T-helper 22 cell (primary cell): ENCODE results near the gene KPNA3.
"Not testable (repeated sequence)": the region's sequence is repeated elsewhere in the genome, so short reads cannot be mapped to it uniquely, and the experiment has no call there.

Experiments used
- DNase-seq: peaks from one replicate; pipeline ENCODE4 v3.0.0-alpha.2; 2020; ENCODE audit warnings: low read depth

Gene KPNA3

GRCh38 chr13:49806126-49806536 lies 13.6 kb upstream of the KPNA3 start:
- no peak for DNase-seq

GRCh38 chr13:49803047-49803446 lies 10.6 kb upstream of the KPNA3 start:
- DNase-seq = not testable (repeated sequence)

DNA sequence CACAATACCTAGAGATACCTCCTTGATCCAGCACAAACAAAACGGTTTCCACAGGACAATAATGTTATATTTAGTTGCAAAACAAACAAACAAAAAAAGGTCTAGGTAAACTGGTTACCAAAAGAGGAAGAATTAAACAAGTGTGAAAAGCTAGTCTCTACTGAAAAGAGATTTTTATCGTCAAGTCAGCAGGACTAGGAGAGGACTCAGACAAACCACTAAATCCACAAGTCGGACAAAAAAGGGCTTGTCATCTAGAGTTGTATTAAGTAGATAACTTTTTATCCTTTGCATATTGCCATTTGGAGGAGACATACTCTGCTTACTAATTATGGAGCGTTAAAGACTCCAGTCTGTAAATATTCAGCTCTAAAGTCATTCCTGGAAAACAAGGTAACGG lies 9.9 kb upstream of the KPNA3 start:
- DNase-seq = no peak

DNA sequence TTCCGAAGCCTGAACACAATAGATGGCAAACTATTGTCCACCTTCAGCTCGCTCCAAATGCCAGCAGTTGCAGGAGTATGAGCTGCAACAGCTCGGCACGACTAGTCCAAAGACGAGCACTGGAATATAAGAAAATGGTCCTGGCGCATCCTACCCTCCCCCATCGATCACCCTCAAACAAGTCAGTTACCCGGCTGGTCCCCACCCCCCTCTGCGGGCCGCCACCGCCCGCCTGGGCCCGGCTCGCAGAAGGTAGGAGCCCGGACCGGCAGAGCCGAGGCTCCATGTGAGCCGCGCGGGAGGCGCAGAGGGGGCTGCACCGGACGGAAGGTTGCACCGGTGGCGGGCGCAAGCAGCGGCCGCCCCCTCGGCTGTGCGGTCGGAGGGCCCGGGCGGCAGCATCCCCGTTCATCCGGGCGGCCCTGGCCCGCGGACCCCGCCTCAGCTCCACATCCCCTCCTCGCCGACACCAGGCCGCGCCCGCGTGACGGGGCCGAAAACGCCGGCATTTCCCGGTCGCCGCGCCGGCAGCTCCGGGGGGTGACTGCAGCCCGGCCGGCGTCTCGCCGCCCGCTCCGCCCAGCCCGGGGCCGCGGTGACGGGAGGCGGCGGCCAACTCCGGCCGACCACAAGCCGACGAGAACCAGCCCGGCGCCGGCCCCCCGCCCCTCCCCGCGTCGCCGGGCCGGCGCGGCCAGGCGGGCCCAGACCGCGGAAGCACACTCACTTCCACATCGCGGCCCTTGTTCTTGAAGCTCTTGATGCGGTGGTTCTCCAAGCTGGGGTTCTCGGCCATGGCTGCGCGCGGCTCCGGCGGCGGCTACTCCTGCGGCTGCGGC lies 552 bp downstream of the KPNA3 start:
- DNase-seq = peak; percentile 28

DNA sequence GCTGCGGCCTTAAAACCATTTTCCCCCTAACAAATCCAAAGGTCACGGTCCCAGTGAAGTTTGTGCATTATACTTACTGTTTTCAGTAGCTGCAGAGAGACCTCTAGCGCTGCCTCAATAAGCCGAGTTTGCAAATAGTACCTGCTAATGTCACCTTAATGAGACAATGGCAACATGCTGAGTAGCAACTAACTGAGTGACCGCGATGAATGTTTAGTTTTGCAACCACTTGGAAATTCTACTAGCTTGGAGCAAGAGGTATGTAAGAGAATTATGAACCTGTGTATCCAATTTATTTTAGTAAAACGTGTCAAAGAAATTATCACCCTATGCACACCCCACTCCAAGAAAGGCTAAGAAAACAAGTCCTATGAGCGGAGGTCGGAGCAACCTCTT lies 1.2 kb downstream of the KPNA3 start:
- no peak for DNase-seq

DNA sequence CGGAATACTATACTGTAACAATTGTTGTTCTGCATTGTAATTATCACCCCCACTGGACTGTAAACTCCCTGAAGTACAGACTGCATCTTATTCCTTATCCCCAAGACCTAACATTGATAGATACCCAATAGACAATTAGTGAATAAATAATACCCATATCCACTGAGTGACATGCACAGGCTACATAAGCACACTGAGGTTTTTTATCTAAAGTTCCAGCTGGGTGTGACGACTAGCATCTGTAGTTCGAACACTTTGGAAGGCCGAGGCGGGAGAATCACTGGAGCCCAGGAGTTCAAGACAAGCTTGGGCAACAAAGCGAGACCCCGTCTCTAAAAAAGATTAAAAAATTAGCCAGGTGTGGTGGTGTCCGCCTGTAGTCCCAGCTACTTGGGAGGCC lies 2.5 kb downstream of the KPNA3 start:
- DNase-seq = no peak

- DNase-seq = no peak
Measured at GRCh38 chr13:49786401-49787008, 6.0 kb downstream of the KPNA3 start.

GRCh38 chr13:49784886-49785570 lies 7.5 kb downstream of the KPNA3 start:
- no peak for DNase-seq

DNA sequence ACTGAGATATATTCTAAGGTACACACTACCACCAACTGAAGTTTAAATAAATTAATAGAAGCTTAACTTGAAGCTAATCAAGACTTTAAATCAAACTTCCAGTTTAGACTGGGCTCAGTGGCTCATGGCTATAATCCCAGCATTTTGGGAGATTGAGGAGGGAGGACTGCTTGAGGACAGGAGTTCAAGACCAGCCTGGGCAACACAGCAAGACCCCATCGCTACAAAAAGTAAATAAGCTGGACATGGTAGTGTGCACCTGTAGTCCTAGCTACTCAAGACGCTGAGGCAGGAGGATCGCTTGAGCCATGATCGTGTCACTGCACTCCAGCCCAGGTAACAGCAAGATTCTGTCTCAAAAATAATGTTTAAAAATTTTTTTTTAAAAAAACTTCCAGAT lies 8.6 kb downstream of the KPNA3 start:
- no peak for DNase-seq

- DNase-seq = no peak
Measured at GRCh38 chr13:49782784-49783183, 9.7 kb downstream of the KPNA3 start.

DNA sequence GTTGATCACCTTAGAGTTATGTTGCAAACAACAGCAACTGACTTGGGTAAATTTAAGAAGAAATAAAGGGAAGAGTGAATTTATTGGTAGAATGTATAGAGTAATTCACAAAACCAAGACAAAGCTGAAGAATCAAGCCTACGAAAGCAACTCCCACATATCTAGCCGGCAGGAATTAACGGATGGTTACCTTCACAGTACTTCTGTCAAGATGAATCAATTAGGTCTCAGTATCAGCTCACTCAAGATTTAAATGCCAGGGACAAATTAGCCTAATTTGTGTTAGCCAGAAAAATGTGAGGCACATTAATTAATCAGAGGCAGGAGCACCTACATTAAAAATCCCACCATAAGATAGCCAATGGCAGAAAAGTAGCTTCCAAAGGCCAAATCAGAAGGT lies 10.7 kb downstream of the KPNA3 start:
- DNase-seq = no peak

GRCh38 chr13:49779721-49780120 lies 12.8 kb downstream of the KPNA3 start:
- DNase-seq = no peak

DNA sequence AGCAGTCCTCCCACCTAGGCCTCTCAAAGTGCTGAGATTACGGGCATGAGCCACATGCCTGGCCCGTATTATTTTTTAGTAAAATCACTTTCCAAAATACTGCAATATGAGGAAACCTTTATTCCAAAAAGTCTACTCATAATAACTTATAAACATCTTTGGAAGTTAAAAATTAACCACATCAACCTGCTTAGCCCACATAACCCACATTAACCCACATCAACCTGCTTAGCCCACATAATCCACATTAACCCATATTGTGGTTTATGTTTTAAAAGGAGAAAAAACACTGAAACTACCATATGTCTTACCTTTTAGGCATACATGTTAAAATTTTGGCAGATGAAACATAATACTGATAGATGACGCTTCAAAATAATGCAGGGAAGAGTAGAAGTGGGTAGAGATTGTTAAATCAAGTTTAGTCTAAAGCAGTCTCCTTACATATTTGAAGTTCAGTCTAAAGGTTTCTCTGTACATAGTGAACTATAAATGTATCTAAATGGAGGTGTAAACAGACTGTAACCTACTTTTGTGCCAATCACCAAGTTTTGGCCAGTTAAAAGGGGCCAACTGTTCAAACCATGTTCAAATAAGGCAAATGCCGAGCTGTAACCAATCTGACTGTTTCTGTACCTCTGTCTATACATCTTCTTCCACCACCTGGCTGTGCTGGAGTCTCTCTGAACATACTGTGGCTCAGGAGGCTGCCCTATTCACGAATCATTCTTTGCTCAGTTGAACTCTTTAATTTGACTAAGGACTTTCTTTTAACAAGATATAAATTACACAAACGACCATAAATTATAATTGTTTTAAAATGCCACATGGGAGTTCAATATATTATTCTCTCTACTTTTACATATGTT lies 14.5 kb downstream of the KPNA3 start:
- no peak for DNase-seq

- DNase-seq = no peak
Measured at GRCh38 chr13:49776871-49777270, 15.6 kb downstream of the KPNA3 start.

DNA sequence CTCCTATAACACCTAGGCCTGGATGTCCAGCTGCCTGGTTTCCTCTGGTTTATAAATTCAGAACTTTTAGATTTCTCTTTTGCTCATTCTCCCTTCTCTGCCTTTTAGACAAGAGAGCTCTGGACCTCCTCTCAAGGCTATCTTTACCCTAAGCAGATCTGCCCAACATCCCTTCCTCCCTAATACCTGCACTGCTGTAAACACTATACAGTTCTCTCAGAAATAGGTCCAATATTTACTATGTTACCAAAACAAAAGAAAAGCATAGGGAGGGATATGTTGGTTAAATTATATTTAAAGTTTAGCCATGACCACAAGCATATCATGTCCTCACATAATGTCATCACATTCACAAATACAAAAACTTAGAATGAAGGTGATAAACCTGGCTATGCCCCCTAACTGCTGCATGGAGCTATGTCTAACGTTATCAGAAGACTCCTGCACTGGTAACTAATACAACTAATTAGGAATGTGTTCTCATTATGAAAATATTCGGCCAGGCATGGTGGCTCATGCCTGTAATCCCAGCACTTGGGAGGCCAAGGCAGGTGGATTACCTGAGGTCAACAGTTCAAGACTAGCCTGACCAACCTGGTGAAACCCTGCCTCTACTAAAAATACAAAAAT lies 18.0 kb downstream of the KPNA3 start:
- DNase-seq = no peak

DNA sequence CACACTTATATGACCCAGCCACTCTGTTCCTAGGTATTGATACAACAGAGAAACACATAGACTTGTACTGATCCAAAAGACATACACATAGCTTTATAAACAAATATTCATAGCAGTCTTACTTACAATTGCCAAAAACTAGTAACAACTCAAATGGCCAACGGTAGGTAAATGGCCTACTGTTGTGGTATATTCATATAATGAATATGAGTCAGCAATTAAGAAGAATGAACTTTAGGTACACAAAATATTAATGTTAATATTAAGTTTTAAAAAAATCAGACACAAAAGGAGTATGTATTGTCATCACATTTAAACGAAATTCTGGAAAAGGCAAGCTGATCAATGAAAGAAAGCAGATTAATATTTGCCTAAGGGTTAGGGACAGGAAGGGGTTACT lies 19.7 kb downstream of the KPNA3 start:
- DNase-seq = no peak

DNA sequence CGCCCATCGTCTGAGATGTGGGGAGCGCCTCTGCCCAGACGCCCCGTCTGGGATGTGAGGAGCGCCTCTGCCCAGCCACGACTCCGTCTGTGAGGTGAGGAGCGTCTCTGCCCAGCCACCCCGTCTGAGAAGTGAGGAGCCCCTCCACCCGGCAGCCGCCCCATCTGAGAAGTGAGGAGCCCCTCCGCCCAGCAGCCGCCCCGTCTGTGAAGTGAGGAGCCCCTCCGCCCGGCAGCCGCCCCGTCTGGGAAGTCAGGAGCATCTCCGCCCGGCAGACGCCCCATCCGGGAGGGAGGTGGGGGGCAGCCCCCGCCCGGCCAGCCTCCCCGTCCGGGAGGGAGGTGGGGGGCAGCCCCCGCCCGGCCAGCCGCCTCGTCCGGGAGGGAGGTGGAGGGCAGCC lies 30.7 kb downstream of the KPNA3 start:
- not testable (repeated sequence) for DNase-seq

DNA sequence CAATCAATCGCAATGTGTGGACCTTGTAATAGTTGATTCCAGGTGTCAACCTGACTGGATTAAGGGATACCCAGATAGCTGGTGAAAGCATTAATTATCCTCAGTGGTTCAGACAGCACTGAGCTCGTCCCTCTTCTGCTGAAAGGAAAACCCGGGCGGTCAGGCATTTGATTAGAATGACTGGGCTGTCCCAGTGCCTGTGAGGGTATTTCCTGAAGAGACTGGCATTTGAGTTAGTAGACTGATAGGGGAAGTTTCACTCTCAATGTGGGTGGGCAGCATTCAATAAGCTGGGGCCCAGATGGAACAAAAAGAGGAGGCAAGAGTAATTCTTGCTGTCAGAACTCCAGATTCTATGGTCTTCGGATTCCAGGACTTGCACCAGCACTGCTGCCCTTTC lies 31.9 kb downstream of the KPNA3 start:
- no peak for DNase-seq

GRCh38 chr13:49759503-49759902 lies 33.0 kb downstream of the KPNA3 start:
- DNase-seq = no peak

GRCh38 chr13:49756263-49756662 lies 36.2 kb downstream of the KPNA3 start:
- DNase-seq = no peak

- no peak for DNase-seq
Measured at GRCh38 chr13:49754146-49754545, 38.3 kb downstream of the KPNA3 start.

DNA sequence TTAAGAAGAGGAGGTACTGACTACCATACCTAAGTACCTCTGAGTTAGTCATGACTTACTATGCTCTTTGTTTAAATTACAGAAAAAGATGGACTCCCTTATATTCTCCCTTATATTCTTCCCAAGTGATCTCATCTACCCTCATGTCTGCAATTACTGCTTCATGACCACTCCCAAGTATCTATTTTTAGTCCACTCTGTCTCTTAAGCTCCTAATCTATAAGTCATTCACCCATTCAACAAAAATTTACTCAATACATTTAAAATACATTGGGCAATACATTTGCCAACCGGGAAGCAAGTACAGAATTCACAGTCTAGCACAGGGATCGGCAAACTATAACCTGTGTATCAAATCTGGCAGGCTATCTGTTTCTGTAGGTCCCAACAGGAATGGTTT lies 42.6 kb downstream of the KPNA3 start:
- no peak for DNase-seq
